HepG2 (cell line): ENCODE data around the gene PLCG2. TPM values are rescaled to one million over a fixed set of nuclear protein-coding genes. Genes with fewer than 3 reads are reported as not detected.

Source experiments
- ATAC-seq: fragments of 200-7000 bp; cut with Tn5 transposase; 3 replicates; pipeline ENCODE4 v1.9.1; 2020; ENCODE audit warnings: mild to moderate bottlenecking, moderate library complexity
- BruUV-seq: library from RNA; stranded (reverse); fragments of 400-500 nt; replicated peaks from 2 replicates; lab custom pipeline; 2021; lab: Mats Ljungman, UMichigan
- CTCF ChIA-PET: fragments of 300-600 bp; formaldehyde crosslinking; extraction: SDS; loops from one replicate; lab custom pipeline; 2021; ENCODE audit warnings: low total read pairs, inconsistent platforms, low intra/inter-chr PET ratio; lab: Yijun Ruan, JAX
- POLR2A ChIA-PET: fragments of 350-600 bp; sonication (Branson Sonifier 250); formaldehyde crosslinking; loops from one replicate; lab custom pipeline; 2020; ENCODE audit warnings: antibody characterized with exemption, inconsistent platforms; lab: Yijun Ruan, JAX
- DNase-seq: peaks from one replicate; pipeline ENCODE4 v3.0.0-alpha.2; 2015; ENCODE audit warnings: low spot score
- FAIRE-seq: peaks from 3 replicates; lab custom pipeline; 2011; peaks lifted over from hg19 to GRCh38; lab: Jason Lieb, UNC
- H2AFZ ChIP-seq: one replicate; pipeline ENCODE4 v1.6.1; 2011; ENCODE audit warnings: low read length, inconsistent platforms
- H3K27ac ChIP-seq: fragments of 300-600 bp; 3 replicates; pipeline ENCODE4 v1.8.0; 2011; ENCODE audit warnings: mixed run types, mild to moderate bottlenecking, mixed read lengths, low read length, inconsistent platforms; ENCODE audit not compliant: insufficient read depth; ENCODE audit errors: extremely low read length
- H3K27me3 ChIP-seq, 2 experiments: fragments of 200-600 bp in 1 of 2; 2 replicates in 1 of 2; 3 replicates in 1 of 2; pipeline versions ENCODE4 v1.6.0 to v1.8.0; 2011; ENCODE audit warnings: low read length in 2 of 2, mild to moderate bottlenecking in 2 of 2, moderate library complexity in 2 of 2, inconsistent platforms in 1 of 2; ENCODE audit not compliant: insufficient read depth in 2 of 2, control insufficient read depth in 1 of 2
- H3K36me3 ChIP-seq, 2 experiments: fragments of 200-600 bp in 1 of 2; replicated peaks in 1 of 2; 2 replicates in 1 of 2; 3 replicates in 1 of 2; pipeline versions ENCODE4 v1.5.1 to v1.8.0; 2011; ENCODE audit warnings: low read length in 2 of 2, inconsistent platforms in 1 of 2; ENCODE audit not compliant: insufficient read depth in 2 of 2, control insufficient read depth in 1 of 2
- H3K4me1 ChIP-seq: 2 replicates; pipeline ENCODE4 v1.5.1; 2012; ENCODE audit warnings: low read length, inconsistent platforms; ENCODE audit not compliant: insufficient read depth
- H3K4me2 ChIP-seq: 2 replicates; pipeline ENCODE4 v1.6.0; 2011; ENCODE audit warnings: low read depth, low read length, inconsistent platforms
- H3K4me3 ChIP-seq, 3 experiments: fragments of 200-600 bp in 1 of 3; sonication (generic), shearing (Covaris generic) in 1 of 3; replicated peaks in 1 of 3; 2 replicates each; pipeline ENCODE4 v1.5.1; 2011 to 2016; ENCODE audit warnings: low read length in 3 of 3, inconsistent platforms in 2 of 3, low read depth in 2 of 3, mild to moderate bottlenecking in 2 of 3, control low read depth in 1 of 3, mixed read lengths in 1 of 3; ENCODE audit not compliant: insufficient read depth in 1 of 3
- H3K79me2 ChIP-seq: one replicate; pipeline ENCODE4 v1.6.1; 2011; ENCODE audit warnings: low read length, inconsistent platforms; ENCODE audit not compliant: insufficient read depth
- H3K9ac ChIP-seq: 2 replicates; pipeline ENCODE4 v1.6.0; 2011; ENCODE audit warnings: mild to moderate bottlenecking, low read depth, low read length, inconsistent platforms; ENCODE audit not compliant: insufficient read depth
- H3K9me3 ChIP-seq: 2 replicates; pipeline ENCODE4 v1.5.1; 2012; ENCODE audit warnings: mild to moderate bottlenecking, low read length
- H4K20me1 ChIP-seq: 2 replicates; pipeline ENCODE4 v1.6.0; 2011; ENCODE audit warnings: inconsistent platforms, mild to moderate bottlenecking, low read length, moderate library complexity; ENCODE audit not compliant: insufficient read depth
- CBX5 ChIP-seq: sonication (generic); formaldehyde crosslinking; IDR thresholded peaks from 2 replicates; pipeline ENCODE4 v1.4.0; 2020; ENCODE audit warnings: missing genetic modification reagents, borderline replicate concordance
- CCAR2 ChIP-seq: fragments of 200-400 bp; formaldehyde crosslinking; optimal IDR thresholded peaks from 2 replicates; pipeline ENCODE3; 2018; ENCODE audit warnings: low read depth, mild to moderate bottlenecking, low read length, moderate library complexity
- GTF2F1 ChIP-seq: fragments of 150-350 bp; IDR thresholded peaks from 2 replicates; pipeline ENCODE4 v1.6.1; 2014; ENCODE audit warnings: low read length
- KLF9 ChIP-seq: IDR thresholded peaks from 2 replicates; pipeline ENCODE4 v1.6.1; 2016; ENCODE audit warnings: low read depth
- MBNL3 ChIP-seq: fragments of 250-450 bp; sonication (Bioruptor Pico); conservative IDR thresholded peaks from 2 replicates; pipeline ENCODE4 v1.8.0; 2022; ENCODE audit warnings: mild to moderate bottlenecking, inconsistent platforms
- ONECUT2 ChIP-seq: sonication (generic); formaldehyde crosslinking; IDR thresholded peaks from 2 replicates; pipeline ENCODE4 v1.4.0; 2020; ENCODE audit warnings: missing genetic modification reagents
- RXRB ChIP-seq: IDR thresholded peaks from 2 replicates; pipeline ENCODE4 v1.6.1; 2016; ENCODE audit warnings: borderline replicate concordance, missing genetic modification reagents, missing compliant biosample characterization
- SRSF9 ChIP-seq: fragments of 200-400 bp; formaldehyde crosslinking; IDR thresholded peaks from 2 replicates; pipeline ENCODE4 v1.6.1; 2018; ENCODE audit warnings: borderline replicate concordance, mild to moderate bottlenecking, low read depth, low read length; ENCODE audit not compliant: insufficient read depth, poor library complexity, severe bottlenecking
- TGIF2 ChIP-seq: IDR thresholded peaks from 2 replicates; pipeline ENCODE4 v1.6.1; 2016; ENCODE audit warnings: control low read depth, missing compliant biosample characterization
- ZBTB46 ChIP-seq: sonication (generic); formaldehyde crosslinking; IDR thresholded peaks from 2 replicates; pipeline ENCODE4 v1.4.0; 2020; ENCODE audit warnings: mild to moderate bottlenecking, missing genetic modification reagents, borderline replicate concordance
- ZNF598 ChIP-seq: sonication (generic); formaldehyde crosslinking; IDR thresholded peaks from 2 replicates; pipeline ENCODE4 v1.5.1; 2020; ENCODE audit warnings: mild to moderate bottlenecking, missing genetic modification reagents, borderline replicate concordance
- ZNF644 ChIP-seq: IDR thresholded peaks from 2 replicates; pipeline ENCODE4 v1.6.1; 2016; ENCODE audit warnings: low read depth
- ZNF768 ChIP-seq: sonication (generic); formaldehyde crosslinking; IDR thresholded peaks from 2 replicates; pipeline ENCODE4 v1.4.0; 2020; ENCODE audit warnings: missing genetic modification reagents
- WGBS: methylation state at CpG from one replicate; pipeline ENCODE4 v1.1.6; 2017; ENCODE audit warnings: low lambda C conversion rate; 5-methylcytosine and 5-hydroxymethylcytosine counted together
- in situ Hi-C: cut with HindIII; loops from 2 replicates; pipeline ENCODE4 v1.10.0; 2017; ENCODE audit warnings: low pct_unique_long_range_greater_than_20kb; ENCODE audit not compliant: extremely low pct_ligation_motif_present
- intact Hi-C: fragments of 100-400 bp; cut with micrococcal nuclease; formaldehyde crosslinking; loops from one replicate; pipeline ENCODE4 v1.10.0; 2022; ENCODE audit not compliant: unreplicated experiment
- polyA plus RNA-seq, 8 experiments: library from polyadenylated mRNA; depleted of rRNA in 3 of 8; stranded (reverse) in 7 of 8; unstranded in 1 of 8; fragments of >200 nt; fragmentation: Illumina TruSeq in 4 of 8; extraction: Trizol in 4 of 8; gene quantifications; 2 replicates each; pipeline versions ENCODE4 v1.2.1 to v1.2.3, GENCODE V29; 2011 to 2016; ENCODE audit warnings: low read depth in 4 of 8, missing spikeins in 1 of 8, mixed read lengths in 1 of 8; ENCODE audit not compliant: insufficient read depth in 1 of 8
- total RNA-seq, 5 experiments: library from RNA; depleted of rRNA; stranded (reverse); fragments of >200 nt; fragmentation: Illumina TruSeq; extraction: Trizol; gene quantifications; 2 replicates each; pipeline ENCODE4 v1.2.3, GENCODE V29; 2016; ENCODE audit warnings: low read depth in 1 of 5

The PLCG2 gene
- total and polyA plus RNA-seq, 2 of the 13 experiments (the other 11 are each of a cell fraction or from before 2014, with no cell fraction given), result 0.13 to 0.18 TPM

GRCh38 chr16:81913222-81913621 lies 134.1 kb downstream of the PLCG2 start:
- FAIRE-seq (no peak), ATAC-seq (no peak; the same call in 2 of the 3 replicates)
- BruUV-seq, result no TSS peak

DNA sequence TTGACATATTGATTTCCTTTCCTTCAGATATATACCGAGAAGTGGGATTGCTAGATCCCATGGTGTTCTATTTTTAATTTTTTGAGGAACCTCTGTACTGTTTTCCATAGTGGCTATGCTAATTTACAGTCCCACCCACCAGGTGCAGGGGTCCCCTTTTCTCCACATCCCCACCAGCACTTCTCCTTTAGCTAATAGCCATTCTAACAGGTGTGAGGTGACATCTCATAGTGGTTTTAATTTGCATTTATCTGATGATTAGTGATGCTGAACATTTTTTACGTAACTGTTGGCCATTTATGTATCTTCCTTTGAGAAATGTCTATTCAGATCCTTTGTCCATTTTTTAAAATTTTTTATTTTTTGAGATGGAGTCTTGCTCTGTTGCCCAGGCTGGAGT lies 138.3 kb downstream of the PLCG2 start:
- no peaks in the 10 kb centered on the region for H3K79me2 ChIP-seq
- WGBS, result 46% methylated on average over 2 of the region's 2 CpGs
- H3K4me1 ChIP-seq, result no peaks in the 10 kb centered on the region
- ChIA-PET POLR2A (no interaction called here), CTCF (no interaction called here)
- H3K36me3 ChIP-seq, result no peaks in the 10 kb centered on the region
- ATAC-seq (no peak), DNase-seq (no peak), FAIRE-seq (no peak)
- intact Hi-C loops, result no loop called here
- H3K27ac ChIP-seq, result no peak overlapping the region
- no peak overlapping the region for H3K4me3 ChIP-seq
- peaks cover 0 to 22% of the 10 kb centered on the region in 2 experiments; a peak in 3 of 5 replicates for H3K27me3 ChIP-seq
- H3K9me3 ChIP-seq, result no peaks in the 10 kb centered on the region
- BruUV-seq, result no TSS peak
- in situ Hi-C loops, result no loop called here
- TF ChIP-seq ZNF644 (CRISPR knock-in tag) (no peak), CBX5 (CRISPR knock-in tag) (no peak), TGIF2 (CRISPR knock-in tag) (no peak), KLF9 (CRISPR knock-in tag) (no peak), ONECUT2 (CRISPR knock-in tag) (no peak), ZBTB46 (CRISPR knock-in tag) (no peak), GTF2F1 (no peak), MBNL3 (CRISPR knock-in tag) (no peak), ZNF598 (CRISPR knock-in tag) (no peak), RXRB (CRISPR knock-in tag) (no peak)
- H4K20me1 ChIP-seq, result no peaks in the 10 kb centered on the region
- H3K4me2 ChIP-seq, result no peak overlapping the region
- no peak overlapping the region for H2AFZ ChIP-seq
- H3K9ac ChIP-seq, result no peak overlapping the region

More at GRCh38 chr16:81913222-81913621, 134.1 kb downstream of the PLCG2 start:
- H3K27me3 ChIP-seq, result peaks cover 0 to 17% of the 10 kb centered on the region in 2 experiments; a peak in 2 of 5 replicates
- H2AFZ ChIP-seq, result no peak overlapping the region
- 10% methylated on average over 5 of the region's 5 CpGs for WGBS
- DNase-seq, result no peak
- no peak overlapping the region for H3K4me2 ChIP-seq
- H3K9ac ChIP-seq, result no peak overlapping the region
- H3K4me1 ChIP-seq, result no peaks in the 10 kb centered on the region
- ChIA-PET CTCF (no interaction called here), POLR2A (no interaction called here)
- no peak for TF ChIP-seq SRSF9
- no peak for TF ChIP-seq CCAR2
- TF ChIP-seq ZNF768 (CRISPR knock-in tag), result peak; percentile 91
- H3K4me3 ChIP-seq, result no peak overlapping the region
- H3K79me2 ChIP-seq, result no peaks in the 10 kb centered on the region
- H3K36me3 ChIP-seq, result no peaks in the 10 kb centered on the region
- H4K20me1 ChIP-seq, result no peaks in the 10 kb centered on the region
- no peak overlapping the region for H3K27ac ChIP-seq
- no peaks in the 10 kb centered on the region for H3K9me3 ChIP-seq
- in situ Hi-C loops (no loop called here), intact Hi-C loops (no loop called here)
